ENCODE measurements around the gene FAM163B. TPM values are rescaled to one million over a fixed set of nuclear protein-coding genes. Genes with fewer than 3 reads are reported as not detected.

The FAM163B gene
- total RNA-seq, 1 donor, result not detected

- H3K9me3 ChIP-seq (ENCODE audit: low read depth, low read length), result no peaks in the 10 kb centered on the region
- H3K27me3 ChIP-seq (ENCODE audit: insufficient read depth, low read length), result peaks cover 4% of the 10 kb centered on the region
Observed at GRCh38 chr9:133536536-133536935, 72.7 kb downstream of the FAM163B start.

GRCh38 chr9:133536080-133536479 lies 73.1 kb downstream of the FAM163B start:
- H3K4me1 ChIP-seq (ENCODE audit: insufficient read depth, low read length), result no peaks in the 10 kb centered on the region
- no peak overlapping the region for H3K4me3 ChIP-seq (ENCODE audit: low read length)
- H3K27me3 ChIP-seq (ENCODE audit: insufficient read depth, low read length), result peaks cover 4% of the 10 kb centered on the region
- no peaks in the 10 kb centered on the region for H3K9me3 ChIP-seq (ENCODE audit: low read depth, low read length)

More at GRCh38 chr9:133536536-133536935, 72.7 kb downstream of the FAM163B start:
- Histone ChIP-seq H3K4me1 (ENCODE audit: insufficient read depth, low read length) (no peaks in the 10 kb centered on the region), H3K4me3 (ENCODE audit: low read length) (no peak overlapping the region)

GRCh38 chr9:133535306-133535877 lies 73.8 kb downstream of the FAM163B start:
- H3K4me1 ChIP-seq (ENCODE audit: insufficient read depth, low read length), result no peaks in the 10 kb centered on the region
- no peak overlapping the region for H3K4me3 ChIP-seq (ENCODE audit: low read length)
- H3K9me3 ChIP-seq (ENCODE audit: low read depth, low read length), result no peaks in the 10 kb centered on the region
- H3K27me3 ChIP-seq (ENCODE audit: insufficient read depth, low read length), result peaks cover 4% of the 10 kb centered on the region

GRCh38 chr9:133534346-133535291 lies 74.6 kb downstream of the FAM163B start, which contains the start of gene ADAMTSL2:
ADAMTSL2 (plus strand) TSS chr9:133534704; CDS start chr9:133536713, 2,009 bp downstream.
- Histone ChIP-seq H3K9me3 (ENCODE audit: low read depth, low read length) (no peaks in the 10 kb centered on the region), H3K27me3 (ENCODE audit: insufficient read depth, low read length) (peaks cover 4% of the 10 kb centered on the region), H3K4me3 (ENCODE audit: low read length) (no peak within 1 kb of the TSS), H3K4me1 (ENCODE audit: insufficient read depth, low read length) (no peaks in the 10 kb centered on the region)

GRCh38 chr9:133533857-133534256 lies 75.3 kb downstream of the FAM163B start:
- Histone ChIP-seq H3K4me3 (ENCODE audit: low read length) (no peak overlapping the region), H3K27me3 (ENCODE audit: insufficient read depth, low read length) (peaks cover 4% of the 10 kb centered on the region), H3K4me1 (ENCODE audit: insufficient read depth, low read length) (no peaks in the 10 kb centered on the region), H3K9me3 (ENCODE audit: low read depth, low read length) (no peaks in the 10 kb centered on the region)

- H3K4me1 ChIP-seq (ENCODE audit: insufficient read depth, low read length), result no peaks in the 10 kb centered on the region
- H3K9me3 ChIP-seq (ENCODE audit: low read depth, low read length), result no peaks in the 10 kb centered on the region
- H3K27me3 ChIP-seq (ENCODE audit: insufficient read depth, low read length), result peaks cover 4% of the 10 kb centered on the region
- H3K4me3 ChIP-seq (ENCODE audit: low read length), result no peak overlapping the region
Observed at GRCh38 chr9:133532937-133533668, 76.1 kb downstream of the FAM163B start.

- peaks cover 4% of the 10 kb centered on the region for H3K27me3 ChIP-seq (ENCODE audit: insufficient read depth, low read length)
- H3K4me3 ChIP-seq (ENCODE audit: low read length), result no peak overlapping the region
- H3K4me1 ChIP-seq (ENCODE audit: insufficient read depth, low read length), result no peaks in the 10 kb centered on the region
- no peaks in the 10 kb centered on the region for H3K9me3 ChIP-seq (ENCODE audit: low read depth, low read length)
Observed at GRCh38 chr9:133531293-133531692, 77.9 kb downstream of the FAM163B start.

GRCh38 chr9:133529874-133530273 lies 79.3 kb downstream of the FAM163B start:
- Histone ChIP-seq H3K27me3 (ENCODE audit: insufficient read depth, low read length) (peaks cover 4% of the 10 kb centered on the region), H3K4me3 (ENCODE audit: low read length) (no peak overlapping the region), H3K9me3 (ENCODE audit: low read depth, low read length) (no peaks in the 10 kb centered on the region), H3K4me1 (ENCODE audit: insufficient read depth, low read length) (no peaks in the 10 kb centered on the region)

- H3K27me3 ChIP-seq (ENCODE audit: insufficient read depth, low read length), result peaks cover 4% of the 10 kb centered on the region
- no peaks in the 10 kb centered on the region for H3K4me1 ChIP-seq (ENCODE audit: insufficient read depth, low read length)
- no peak overlapping the region for H3K4me3 ChIP-seq (ENCODE audit: low read length)
Observed at GRCh38 chr9:133529457-133529856, 79.7 kb downstream of the FAM163B start.

GRCh38 chr9:133528876-133529241 lies 80.3 kb downstream of the FAM163B start:
- no peak overlapping the region for H3K4me3 ChIP-seq (ENCODE audit: low read length)
- H3K27me3 ChIP-seq (ENCODE audit: insufficient read depth, low read length), result peaks cover under 1% of the 10 kb centered on the region
- H3K4me1 ChIP-seq (ENCODE audit: insufficient read depth, low read length), result no peaks in the 10 kb centered on the region
- H3K9me3 ChIP-seq (ENCODE audit: low read depth, low read length), result no peaks in the 10 kb centered on the region

More at GRCh38 chr9:133529457-133529856, 79.7 kb downstream of the FAM163B start:
- H3K9me3 ChIP-seq (ENCODE audit: low read depth, low read length), result no peaks in the 10 kb centered on the region

- H3K27me3 ChIP-seq (ENCODE audit: insufficient read depth, low read length), result no peaks in the 10 kb centered on the region
- H3K9me3 ChIP-seq (ENCODE audit: low read depth, low read length), result no peaks in the 10 kb centered on the region
- H3K4me3 ChIP-seq (ENCODE audit: low read length), result no peak overlapping the region
- H3K4me1 ChIP-seq (ENCODE audit: insufficient read depth, low read length), result no peaks in the 10 kb centered on the region
Observed at GRCh38 chr9:133528001-133528875, 81.0 kb downstream of the FAM163B start.

GRCh38 chr9:133527444-133527920 lies 81.7 kb downstream of the FAM163B start:
- Histone ChIP-seq H3K9me3 (ENCODE audit: low read depth, low read length) (no peaks in the 10 kb centered on the region), H3K4me3 (ENCODE audit: low read length) (no peak overlapping the region)

More at GRCh38 chr9:133527444-133527920, 81.7 kb downstream of the FAM163B start:
- Histone ChIP-seq H3K27me3 (ENCODE audit: insufficient read depth, low read length) (no peaks in the 10 kb centered on the region), H3K4me1 (ENCODE audit: insufficient read depth, low read length) (no peaks in the 10 kb centered on the region)
